Sigmoid colon (tissue), 4 donors: Measurements from ENCODE around the gene GALNT17.
"Not testable (repeated sequence)": the region's sequence is repeated elsewhere in the genome, so short reads cannot be mapped to it uniquely, and the experiment has no call there.

Experiments used
- CTCF ChIP-seq, 4 experiments: fragments of 450-650 bp in 3 of 4; fragments of 200-600 bp in 1 of 4; IDR thresholded peaks; one replicate each; pipeline ENCODE4 v1.5.1; 2016 to 2019; ENCODE audit warnings: antibody characterized with exemption in 4 of 4, mild to moderate bottlenecking in 3 of 4, moderate library complexity in 2 of 4
- EP300 ChIP-seq, 4 donors: sonication (generic); formaldehyde crosslinking; IDR thresholded peaks; one replicate each; pipeline ENCODE4 v1.6.1; 2017; ENCODE audit warnings: antibody characterized with exemption in 4 of 4
- POLR2AphosphoS5 ChIP-seq, 4 donors: sonication (generic); formaldehyde crosslinking; IDR thresholded peaks; one replicate each; pipeline ENCODE4 v1.6.1; 2017; ENCODE audit warnings: antibody characterized with exemption in 4 of 4

GRCh38 chr7:71635849-71636248 lies 503.9 kb downstream of the GALNT17 start:
- not testable (repeated sequence) for TF ChIP-seq CTCF, EP300, POLR2AphosphoS5 (IDR thresholded peaks at IDR 0.05)
